Tibial artery (tissue), 4 donors: ENCODE results near the gene EDN2.

Source experiments
- DNase-seq, 2 donors: peaks; one replicate each; pipeline ENCODE4 v3.0.0-alpha.2; 2019
- H3K27ac ChIP-seq, 2 donors: fragments of 200-600 bp; sonication (generic) in 1 of 2; 1 replicate in 1 of 2; 2 replicates in 1 of 2; pipeline ENCODE4 v1.5.1; 2018 to 2019; ENCODE audit warnings: mild to moderate bottlenecking in 1 of 2
- H3K27me3 ChIP-seq, 2 donors: fragments of 200-600 bp; sonication (generic) in 1 of 2; one replicate each; pipeline versions ENCODE4 v1.5.1 to v1.6.0; 2016 to 2019
- H3K36me3 ChIP-seq, 3 donors: fragments of 200-600 bp; sonication (generic) in 2 of 3; one replicate each; pipeline ENCODE4 v1.5.1; 2016 to 2019; ENCODE audit warnings: mild to moderate bottlenecking in 2 of 3
- H3K4me1 ChIP-seq, 4 donors: fragments of 200-600 bp; sonication (generic) in 2 of 4; 1 replicate in 3 of 4; 2 replicates in 1 of 4; pipeline ENCODE4 v1.5.1; 2016 to 2019
- H3K4me3 ChIP-seq, 2 donors: fragments of 200-600 bp; sonication (generic) in 1 of 2; 1 replicate in 1 of 2; 2 replicates in 1 of 2; pipeline ENCODE4 v1.5.1; 2018 to 2019; ENCODE audit warnings: mild to moderate bottlenecking in 2 of 2
- H3K9me3 ChIP-seq, 3 donors: fragments of 200-600 bp; sonication (generic) in 1 of 3; one replicate each; pipeline ENCODE4 v1.5.1; 2016 to 2019
- intact Hi-C: fragments of 100-400 bp; cut with DNase I; formaldehyde crosslinking; loops from one replicate; pipeline ENCODE4 v1.15.0; 2023; ENCODE audit warnings: low total_unique reads
- TF ChIP-seq, protein P1 (sequence below), 2 experiments: fragments of 200-600 bp in 1 of 2; fragments of 450-650 bp in 1 of 2; IDR thresholded peaks; one replicate each; pipeline ENCODE4 v1.5.1; 2017 to 2019; ENCODE audit warnings: antibody characterized with exemption in 2 of 2, mild to moderate bottlenecking in 1 of 2, moderate library complexity in 1 of 2

The EDN2 gene

DNA sequence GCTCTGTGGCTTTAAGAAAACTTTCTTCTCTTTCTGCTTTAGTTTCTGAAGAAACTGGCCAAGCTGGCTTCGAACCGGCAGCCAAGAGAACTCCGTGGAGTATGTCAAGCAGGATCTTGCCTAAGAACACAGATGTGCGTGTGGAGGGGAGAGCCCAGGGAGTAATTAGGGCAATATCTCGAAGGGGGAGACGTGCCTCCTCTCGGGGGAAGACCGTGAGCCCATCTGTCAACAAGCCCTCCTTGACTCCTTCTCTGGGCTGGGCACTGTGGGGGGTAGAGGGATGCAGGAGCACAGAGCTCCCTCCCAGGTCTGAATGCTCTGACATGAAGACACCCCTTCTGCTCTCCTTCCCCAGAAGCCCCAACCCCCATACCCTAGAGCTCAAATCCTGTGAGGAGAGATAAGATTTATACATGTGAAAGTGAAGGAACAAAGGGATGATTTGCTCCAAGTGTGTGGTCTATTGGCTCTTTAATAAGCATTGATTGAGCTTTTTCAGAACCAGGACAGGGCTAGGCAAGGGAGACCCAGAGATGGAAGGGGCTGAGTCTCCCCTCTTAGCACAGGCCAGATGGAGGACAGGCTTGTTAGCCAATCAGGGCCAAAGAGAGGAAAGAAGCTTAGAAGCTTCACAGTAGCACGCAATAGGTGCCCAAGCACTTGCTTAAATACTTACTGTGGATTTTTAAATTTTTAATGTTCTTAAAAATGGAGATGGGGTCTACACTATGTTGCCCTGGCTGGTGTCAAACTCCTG, 37.5 kb downstream of the EDN2 start:
- H3K9me3 ChIP-seq: peaks cover 0 to 11% (median 5%) of the 10 kb centered on the region in 3 donors
- no peaks in the 10 kb centered on the region for H3K36me3 ChIP-seq
- DNase-seq: no peak
- no peaks in the 10 kb centered on the region for H3K27me3 ChIP-seq
- intact Hi-C loops: no loop called here
- no peak overlapping the region for H3K4me3 ChIP-seq
- TF ChIP-seq, protein P1, sequence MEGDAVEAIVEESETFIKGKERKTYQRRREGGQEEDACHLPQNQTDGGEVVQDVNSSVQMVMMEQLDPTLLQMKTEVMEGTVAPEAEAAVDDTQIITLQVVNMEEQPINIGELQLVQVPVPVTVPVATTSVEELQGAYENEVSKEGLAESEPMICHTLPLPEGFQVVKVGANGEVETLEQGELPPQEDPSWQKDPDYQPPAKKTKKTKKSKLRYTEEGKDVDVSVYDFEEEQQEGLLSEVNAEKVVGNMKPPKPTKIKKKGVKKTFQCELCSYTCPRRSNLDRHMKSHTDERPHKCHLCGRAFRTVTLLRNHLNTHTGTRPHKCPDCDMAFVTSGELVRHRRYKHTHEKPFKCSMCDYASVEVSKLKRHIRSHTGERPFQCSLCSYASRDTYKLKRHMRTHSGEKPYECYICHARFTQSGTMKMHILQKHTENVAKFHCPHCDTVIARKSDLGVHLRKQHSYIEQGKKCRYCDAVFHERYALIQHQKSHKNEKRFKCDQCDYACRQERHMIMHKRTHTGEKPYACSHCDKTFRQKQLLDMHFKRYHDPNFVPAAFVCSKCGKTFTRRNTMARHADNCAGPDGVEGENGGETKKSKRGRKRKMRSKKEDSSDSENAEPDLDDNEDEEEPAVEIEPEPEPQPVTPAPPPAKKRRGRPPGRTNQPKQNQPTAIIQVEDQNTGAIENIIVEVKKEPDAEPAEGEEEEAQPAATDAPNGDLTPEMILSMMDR (IDR thresholded peaks at IDR 0.05): no peak
- H3K27ac ChIP-seq: no peak overlapping the region
- peaks cover 0 to 46% (median 25%) of the 10 kb centered on the region in 4 donors for H3K4me1 ChIP-seq

DNA sequence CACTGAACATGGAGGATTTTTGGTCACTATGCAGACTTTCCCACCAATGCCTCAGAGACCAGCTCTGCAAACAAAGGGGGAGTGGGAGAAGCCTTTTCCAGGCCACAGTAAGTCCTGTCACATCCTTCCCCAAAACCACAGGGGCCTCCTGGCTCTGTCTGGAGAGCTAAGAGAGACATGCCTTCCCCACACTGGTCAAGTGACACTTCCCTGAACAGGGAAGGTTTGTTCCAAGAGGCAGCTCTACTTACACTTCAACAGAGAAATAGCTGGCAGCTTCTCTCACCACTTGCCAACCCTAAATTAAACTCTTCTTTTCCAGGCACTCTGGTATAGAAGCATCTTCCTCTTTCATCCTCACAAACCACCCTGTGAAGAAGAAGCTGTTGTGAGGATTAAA, 39.7 kb downstream of the EDN2 start:
- H3K27me3 ChIP-seq: no peaks in the 10 kb centered on the region
- H3K36me3 ChIP-seq: no peaks in the 10 kb centered on the region
- no peak overlapping the region for H3K4me3 ChIP-seq
- DNase-seq: no peak
- TF ChIP-seq, protein P1 (IDR thresholded peaks at IDR 0.05): no peak
- H3K9me3 ChIP-seq: peaks cover 0 to 11% (median 5%) of the 10 kb centered on the region in 3 donors
- peaks cover 0 to 37% (median 21%) of the 10 kb centered on the region in 4 donors for H3K4me1 ChIP-seq
- intact Hi-C loops: no loop called here
- H3K27ac ChIP-seq: no peak overlapping the region

DNA sequence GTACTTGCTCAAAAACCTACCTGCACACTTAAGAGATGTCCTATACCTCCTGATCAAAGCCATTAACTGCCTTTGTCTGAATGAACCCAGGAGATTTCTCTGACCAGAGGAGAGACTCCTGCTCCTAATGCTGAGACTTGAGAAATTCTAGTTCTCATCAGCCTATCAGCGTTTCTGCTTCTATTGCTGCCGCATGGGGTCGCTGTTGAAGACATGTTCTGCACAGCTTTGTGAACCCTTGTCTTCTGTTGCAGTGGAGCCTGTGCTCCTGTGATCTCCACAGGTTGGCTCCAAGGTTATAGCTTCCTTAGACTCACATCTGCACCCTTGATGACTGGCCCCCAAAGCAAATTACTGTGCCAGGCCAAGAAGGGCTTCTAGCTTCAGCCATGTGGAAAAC, 40.2 kb downstream of the EDN2 start:
- H3K27ac ChIP-seq: no peak overlapping the region
- intact Hi-C loops: no loop called here
- H3K9me3 ChIP-seq: peaks cover 0 to 11% (median 5%) of the 10 kb centered on the region in 3 donors
- H3K4me3 ChIP-seq: no peak overlapping the region
- peaks cover 0 to 32% (median 16%) of the 10 kb centered on the region in 4 donors for H3K4me1 ChIP-seq
- H3K27me3 ChIP-seq: no peaks in the 10 kb centered on the region
- TF ChIP-seq, protein P1 (IDR thresholded peaks at IDR 0.05): no peak
- DNase-seq: no peak
- H3K36me3 ChIP-seq: no peaks in the 10 kb centered on the region

DNA sequence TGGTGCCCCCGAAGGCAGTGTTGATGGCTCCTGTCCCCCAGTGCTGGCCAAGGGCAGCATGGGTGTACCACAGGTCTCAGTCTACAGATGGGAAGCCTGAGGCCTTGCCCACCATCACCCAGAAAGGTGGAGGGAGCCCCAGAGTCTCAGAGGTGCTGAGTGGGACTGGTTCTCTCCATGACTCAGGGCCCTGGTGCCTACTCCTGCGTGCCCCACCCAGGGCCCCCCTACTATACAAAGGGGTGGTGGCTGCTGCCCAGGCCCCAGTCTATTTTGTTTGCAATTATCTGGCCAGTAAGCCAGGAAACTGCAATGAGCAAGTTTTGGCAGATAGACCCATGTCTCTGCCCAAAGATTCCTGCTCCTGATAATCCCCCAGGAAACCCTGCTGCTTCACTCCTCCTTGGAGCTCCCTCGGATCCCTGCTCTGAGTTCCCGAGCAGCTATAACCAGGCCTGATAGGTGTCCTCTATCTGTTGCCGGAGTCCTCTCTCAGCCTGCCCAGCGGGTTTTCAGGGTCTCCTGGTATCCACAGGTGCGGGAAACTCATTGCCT, 41.7 kb downstream of the EDN2 start:
- Histone ChIP-seq H3K36me3 (no peaks in the 10 kb centered on the region), H3K9me3 (peaks cover 0 to 11% (median 5%) of the 10 kb centered on the region in 3 donors), H3K4me3 (no peak overlapping the region), H3K4me1 (peaks cover 0 to 17% (median 3%) of the 10 kb centered on the region in 4 donors), H3K27me3 (no peaks in the 10 kb centered on the region), H3K27ac (no peak overlapping the region)
- no peak for DNase-seq
- TF ChIP-seq, protein P1 (IDR thresholded peaks at IDR 0.05): no peak
- intact Hi-C loops: no loop called here

DNA sequence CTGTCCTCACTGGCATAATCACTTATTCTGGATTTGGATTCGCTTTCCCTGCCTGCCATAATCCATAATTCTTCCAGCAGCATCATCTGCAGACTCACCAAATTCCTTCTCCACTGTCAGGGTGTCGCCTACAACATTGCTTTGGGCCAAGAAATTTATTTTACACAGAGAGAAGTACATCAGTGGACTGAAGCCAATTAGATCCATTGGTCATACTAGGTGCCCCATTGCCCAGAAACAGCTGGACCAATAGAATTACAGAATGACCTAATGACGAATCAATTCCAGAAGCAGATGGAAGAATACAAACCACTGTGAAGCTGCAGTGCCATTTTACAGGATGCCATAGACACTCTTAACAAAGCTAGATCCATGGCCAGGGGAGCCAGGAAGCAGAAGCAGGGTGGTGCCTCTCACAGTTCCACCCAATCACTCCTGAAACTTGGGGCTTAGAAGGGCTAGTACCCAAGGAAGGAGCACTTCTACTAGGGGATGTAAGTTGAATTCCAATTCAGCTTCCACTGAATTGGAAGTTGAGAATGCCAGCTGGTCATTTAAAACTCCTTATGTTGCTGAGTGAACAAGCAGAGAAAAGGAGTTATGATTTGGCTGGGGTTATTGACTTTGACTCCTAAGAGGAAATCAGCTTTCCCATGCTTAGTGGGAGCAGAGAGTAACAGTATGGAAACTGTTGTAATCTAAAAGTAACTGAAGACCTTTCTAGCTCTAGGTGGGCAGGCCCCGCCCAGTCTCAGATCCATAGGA, 44.0 kb downstream of the EDN2 start:
- no peak for DNase-seq
- intact Hi-C loops: no loop called here
- TF ChIP-seq, protein P1 (IDR thresholded peaks at IDR 0.05): no peak
- Histone ChIP-seq H3K36me3 (no peaks in the 10 kb centered on the region), H3K4me1 (peaks cover 0 to 10% (median 3%) of the 10 kb centered on the region in 4 donors), H3K4me3 (no peak overlapping the region), H3K27ac (no peak overlapping the region), H3K9me3 (peaks cover 0 to 11% (median 5%) of the 10 kb centered on the region in 3 donors), H3K27me3 (no peaks in the 10 kb centered on the region)
